ENCODE results near the gene ASIC3. TPM values are rescaled to one million over a fixed set of nuclear protein-coding genes. Genes with fewer than 3 reads are reported as not detected.

Gene ASIC3
- total and polyA plus RNA-seq, 2 experiments from 2014 or later = 2.1 to 4.5 TPM

GRCh38 chr7:151053751-151054150, 5.4 kb downstream of the ASIC3 start:
- no peak overlapping the region for H3K4me3 ChIP-seq
- no peak overlapping the region for H3K4me2 ChIP-seq
- H3K27ac ChIP-seq = no peak overlapping the region
- H2AFZ ChIP-seq = no peak overlapping the region
- H3K9me2 ChIP-seq (replicated peaks; ENCODE audit: insufficient read depth) = no peaks in the 10 kb centered on the region
- TF ChIP-seq CTCF (IDR thresholded peaks at IDR 0.05; ENCODE audit: poor library complexity) (no peak), EZH2 (IDR thresholded peaks at IDR 0.05; ENCODE audit: borderline replicate concordance) (no peak), EZH2phosphoT487 (IDR thresholded peaks at IDR 0.05; ENCODE audit: low read depth, severe bottlenecking, unreplicated experiment) (no peak)
- no peaks in the 10 kb centered on the region for H3K9me3 ChIP-seq (ENCODE audit: low read depth)
- no peaks in the 10 kb centered on the region for H3K36me3 ChIP-seq (replicated peaks; ENCODE audit: insufficient read depth, low read depth)
- WGBS (ENCODE audit: low lambda C conversion rate, missing lambda C conversion rate) = 85% methylated on average over 7 of the region's 8 CpGs
- peaks cover 11% of the 10 kb centered on the region for H3K4me1 ChIP-seq (ENCODE audit: insufficient read depth)
- H4K20me1 ChIP-seq (ENCODE audit: insufficient read depth, poor library complexity, severe bottlenecking) = no peaks in the 10 kb centered on the region
- H3K79me2 ChIP-seq = peaks cover 6% of the 10 kb centered on the region
- H3K27me3 ChIP-seq = no peaks in the 10 kb centered on the region
- no peak for DNase-seq (ENCODE audit: low spot score)

- Histone ChIP-seq H3K79me2 (peaks cover 23% of the 10 kb centered on the region), H3K36me3 (replicated peaks; ENCODE audit: insufficient read depth, low read depth) (no peaks in the 10 kb centered on the region), H3K9me3 (ENCODE audit: low read depth) (no peaks in the 10 kb centered on the region), H3K27me3 (no peaks in the 10 kb centered on the region), H2AFZ (no peak overlapping the region), H3K4me3 (no peak overlapping the region), H3K9me2 (replicated peaks; ENCODE audit: insufficient read depth) (no peaks in the 10 kb centered on the region), H4K20me1 (ENCODE audit: insufficient read depth, poor library complexity, severe bottlenecking) (peaks cover 5% of the 10 kb centered on the region), H3K27ac (no peak overlapping the region), H3K4me2 (peak overlapping the region; percentile 98), H3K4me1 (ENCODE audit: insufficient read depth) (peaks cover 24% of the 10 kb centered on the region)
- TF ChIP-seq EZH2phosphoT487 (IDR thresholded peaks at IDR 0.05; ENCODE audit: low read depth, severe bottlenecking, unreplicated experiment) (no peak), CTCF (IDR thresholded peaks at IDR 0.05; ENCODE audit: poor library complexity) (no peak), EZH2 (IDR thresholded peaks at IDR 0.05; ENCODE audit: borderline replicate concordance) (no peak)
- no peak for DNase-seq (ENCODE audit: low spot score)
- 85% methylated on average over 6 of the region's 6 CpGs for WGBS (ENCODE audit: low lambda C conversion rate, missing lambda C conversion rate)
These were observed 7.9 kb downstream of the ASIC3 start for GRCh38 chr7:151056283-151056665.

- peak; percentile 72 for DNase-seq (ENCODE audit: low spot score)
- H3K4me3 ChIP-seq = peak overlapping the region; percentile 83
- no peak overlapping the region for H3K27ac ChIP-seq
- peaks cover 30% of the 10 kb centered on the region for H3K4me1 ChIP-seq (ENCODE audit: insufficient read depth)
- H3K9me2 ChIP-seq (replicated peaks; ENCODE audit: insufficient read depth) = no peaks in the 10 kb centered on the region
- no peak overlapping the region for H2AFZ ChIP-seq
- H3K9me3 ChIP-seq (ENCODE audit: low read depth) = no peaks in the 10 kb centered on the region
- H3K36me3 ChIP-seq (replicated peaks; ENCODE audit: insufficient read depth, low read depth) = no peaks in the 10 kb centered on the region
- WGBS (ENCODE audit: low lambda C conversion rate, missing lambda C conversion rate) = 18% methylated on average over 29 of the region's 29 CpGs
- peak; percentile 18 for TF ChIP-seq CTCF (IDR thresholded peaks at IDR 0.05; ENCODE audit: poor library complexity)
- no peak for TF ChIP-seq EZH2 (IDR thresholded peaks at IDR 0.05; ENCODE audit: borderline replicate concordance)
- H3K4me2 ChIP-seq = peak overlapping the region; percentile 98
- peaks cover 30% of the 10 kb centered on the region for H3K79me2 ChIP-seq
- peaks cover 12% of the 10 kb centered on the region for H4K20me1 ChIP-seq (ENCODE audit: insufficient read depth, poor library complexity, severe bottlenecking)
- no peaks in the 10 kb centered on the region for H3K27me3 ChIP-seq
These were observed 8.6 kb downstream of the ASIC3 start for GRCh38 chr7:151056666-151057505.
